Adrenal gland (tissue), 12 donors: ENCODE data around the gene SLC25A22. TPM values are rescaled to one million over a fixed set of nuclear protein-coding genes. Genes with fewer than 3 reads are reported as not detected.

Experiments
- DNase-seq, 7 donors: peaks; one replicate each; pipeline ENCODE4 v3.0.0-alpha.2; 2019 to 2020
- H3K27ac ChIP-seq, 5 donors: fragments of 200-600 bp; sonication (generic) in 4 of 5; 1 replicate in 3 of 5; 2 replicates in 2 of 5; pipeline versions ENCODE4 v1.5.1 to v1.8.0; 2016 to 2020; ENCODE audit warnings: mild to moderate bottlenecking in 1 of 5
- H3K27me3 ChIP-seq: fragments of 200-600 bp; 2 replicates; pipeline ENCODE4 v1.8.0; 2021
- H3K36me3 ChIP-seq, 2 donors: fragments of 200-600 bp; replicated peaks in 1 of 2; 1 replicate in 1 of 2; 2 replicates in 1 of 2; pipeline versions ENCODE4 v1.5.1 to v1.8.0; 2018 to 2022
- H3K4me1 ChIP-seq, 2 donors: fragments of 200-600 bp; replicated peaks in 1 of 2; 1 replicate in 1 of 2; 2 replicates in 1 of 2; pipeline versions ENCODE4 v1.5.1 to v1.8.0; 2018 to 2021
- H3K4me3 ChIP-seq, 4 donors: fragments of 200-600 bp; sonication (generic) in 3 of 4; one replicate each; pipeline ENCODE4 v1.5.1; 2016 to 2018
- H3K9me3 ChIP-seq, 3 donors: fragments of 200-600 bp; sonication (generic) in 1 of 3; replicated peaks in 1 of 3; 1 replicate in 2 of 3; 2 replicates in 1 of 3; pipeline versions ENCODE4 v1.5.1 to v1.8.0; 2016 to 2021
- POLR2A ChIP-seq, 2 donors: fragments of 450-650 bp; IDR thresholded peaks; one replicate each; pipeline ENCODE4 v1.6.1; 2017; ENCODE audit warnings: antibody characterized with exemption in 2 of 2, mild to moderate bottlenecking in 2 of 2, moderate library complexity in 1 of 2
- whole genome bisulfite sequencing, 4 donors: extraction: QIAGEN DNeasy Blood & Tissue Kit in 2 of 4; methylation state at CpG; one replicate each; pipeline versions ENCODE4 v1.1.5 to v1.1.7; 2013 to 2017; 5-methylcytosine and 5-hydroxymethylcytosine counted together
- intact Hi-C, 2 donors: fragments of 100-400 bp; cut with DNase I; formaldehyde crosslinking; loops; one replicate each; pipeline versions ENCODE4 v1.14.1 to v1.15.0; 2022 to 2023
- polyA plus RNA-seq, 3 donors: library from polyadenylated mRNA; stranded (reverse); fragments of 200-250 nt in 2 of 3; fragments of 350-450 nt in 1 of 3; fragmentation: Illumina TruSeq in 1 of 3; extraction: RNeasy Lipid Tissue Mini Kit (QIAGEN cat#74804) in 1 of 3; gene quantifications; one replicate each; pipeline ENCODE4 v1.2.3, GENCODE V29; 2013 to 2014
- total RNA-seq, 9 donors: library from RNA; depleted of rRNA in 4 of 9; stranded (reverse); fragments of >200 nt in 4 of 9; fragments of 120-200 nt in 1 of 9; fragmentation: NEBNext Ultra II Directional in 1 of 9; extraction: Animal tissue kit (Norgen Biotek cat#: 25700) in 1 of 9; gene quantifications; one replicate each; pipeline versions ENCODE4 v1.1.0 to v1.2.4, GENCODE V29; 2013 to 2023
- TF ChIP-seq, protein P1 (sequence below), 6 experiments: fragments of 450-650 bp in 4 of 6; fragments of 200-600 bp in 2 of 6; sonication (generic) in 1 of 6; IDR thresholded peaks; 1 replicate in 5 of 6; 2 replicates in 1 of 6; pipeline versions ENCODE4 v1.5.1 to v1.8.0; 2016 to 2021; ENCODE audit warnings: antibody characterized with exemption in 6 of 6, mild to moderate bottlenecking in 2 of 6, moderate library complexity in 1 of 6
- donor health status: healthy with polysubstance abuse.
- donor health status: Bipolar disorder and iron deficiency.
- donor health status: DM: yes; HTN: yes; CAD: no.
- donor health status: DM: no; HTN: no; CAD: no.
- donor health status: DM: no; HTN: no; CAD: no.
- donor health status: DM: yes; HTN: yes; CAD: no.

The SLC25A22 gene
- total and polyA plus RNA-seq, 12 donors: 7.7 to 41.3 (median 15.3) TPM

- H3K27me3 ChIP-seq: peaks cover 12% of the 10 kb centered on the region
- H3K27ac ChIP-seq: no peak overlapping the region
- peaks cover 0 to 6% of the 10 kb centered on the region in 2 donors for H3K36me3 ChIP-seq
- intact Hi-C loops: no loop called here
- H3K9me3 ChIP-seq: no peaks in the 10 kb centered on the region
- DNase-seq: no peak
- WGBS, 4 donors: 28 to 67% (median 40%) methylated on average over 1 to 31 of the region's 31 CpGs
- TF ChIP-seq, protein P1, sequence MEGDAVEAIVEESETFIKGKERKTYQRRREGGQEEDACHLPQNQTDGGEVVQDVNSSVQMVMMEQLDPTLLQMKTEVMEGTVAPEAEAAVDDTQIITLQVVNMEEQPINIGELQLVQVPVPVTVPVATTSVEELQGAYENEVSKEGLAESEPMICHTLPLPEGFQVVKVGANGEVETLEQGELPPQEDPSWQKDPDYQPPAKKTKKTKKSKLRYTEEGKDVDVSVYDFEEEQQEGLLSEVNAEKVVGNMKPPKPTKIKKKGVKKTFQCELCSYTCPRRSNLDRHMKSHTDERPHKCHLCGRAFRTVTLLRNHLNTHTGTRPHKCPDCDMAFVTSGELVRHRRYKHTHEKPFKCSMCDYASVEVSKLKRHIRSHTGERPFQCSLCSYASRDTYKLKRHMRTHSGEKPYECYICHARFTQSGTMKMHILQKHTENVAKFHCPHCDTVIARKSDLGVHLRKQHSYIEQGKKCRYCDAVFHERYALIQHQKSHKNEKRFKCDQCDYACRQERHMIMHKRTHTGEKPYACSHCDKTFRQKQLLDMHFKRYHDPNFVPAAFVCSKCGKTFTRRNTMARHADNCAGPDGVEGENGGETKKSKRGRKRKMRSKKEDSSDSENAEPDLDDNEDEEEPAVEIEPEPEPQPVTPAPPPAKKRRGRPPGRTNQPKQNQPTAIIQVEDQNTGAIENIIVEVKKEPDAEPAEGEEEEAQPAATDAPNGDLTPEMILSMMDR (IDR thresholded peaks at IDR 0.05): no peak
- no peak for TF ChIP-seq POLR2A (IDR thresholded peaks at IDR 0.05)
- H3K4me3 ChIP-seq: no peak overlapping the region
- H3K4me1 ChIP-seq: no peaks in the 10 kb centered on the region
These were observed 8.8 kb downstream of the SLC25A22 start for GRCh38 chr11:788953-789940.

DNA sequence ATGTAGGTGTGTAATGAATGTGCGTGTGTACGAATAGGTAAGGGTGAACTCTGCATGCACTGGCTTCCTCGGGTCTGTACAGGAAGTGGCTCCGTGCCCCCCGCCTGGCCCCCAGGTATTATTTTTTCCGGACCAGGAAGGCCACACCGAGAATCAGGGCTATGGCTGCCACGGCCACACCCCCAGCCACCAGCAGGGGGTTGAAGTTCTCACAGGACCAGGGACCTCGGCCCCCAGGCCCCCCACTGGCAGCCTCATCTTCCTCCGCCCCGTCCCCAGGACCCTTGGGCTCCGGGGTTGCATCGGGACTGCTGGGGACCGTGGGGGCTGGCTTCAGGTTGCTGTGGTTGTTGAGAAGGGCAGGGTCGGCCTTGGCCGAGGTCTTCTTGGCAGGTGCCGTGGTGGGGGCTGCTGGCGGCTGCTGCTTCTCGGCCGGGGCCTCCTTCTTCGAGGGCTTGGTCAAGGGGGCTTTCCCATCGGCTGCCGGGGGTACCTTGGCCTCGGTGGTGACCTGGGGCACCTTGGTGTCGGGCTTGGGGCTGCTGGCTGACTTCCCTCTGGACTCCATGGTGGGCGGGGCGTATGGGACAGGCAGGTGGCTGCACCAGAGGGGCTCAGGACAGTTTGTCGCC is 10.0 kb downstream of the SLC25A22 start:
- peaks cover 12% of the 10 kb centered on the region for H3K27me3 ChIP-seq
- no peak for DNase-seq
- H3K4me1 ChIP-seq: peaks cover 0 to 7% of the 10 kb centered on the region in 2 donors
- H3K36me3 ChIP-seq: no peaks in the 10 kb centered on the region
- no peaks in the 10 kb centered on the region for H3K9me3 ChIP-seq
- WGBS, 4 donors: 30 to 42% (median 42%) methylated on average over 8 to 28 of the region's 28 CpGs; no CpG with 5 or more reads in 1 of the 4 donors
- intact Hi-C loops: no loop called here
- no peak for TF ChIP-seq POLR2A (IDR thresholded peaks at IDR 0.05)
- TF ChIP-seq, protein P1 (IDR thresholded peaks at IDR 0.05): no peak
- H3K27ac ChIP-seq: no peak overlapping the region
- no peak overlapping the region for H3K4me3 ChIP-seq

GRCh38 chr11:787084-787675 is 10.9 kb downstream of the SLC25A22 start:
- Histone ChIP-seq H3K4me1 (peaks cover 0 to 9% of the 10 kb centered on the region in 2 donors), H3K9me3 (no peaks in the 10 kb centered on the region), H3K4me3 (no peak overlapping the region), H3K36me3 (no peaks in the 10 kb centered on the region), H3K27me3 (peaks cover 12% of the 10 kb centered on the region), H3K27ac (no peak overlapping the region)
- DNase-seq: no peak
- TF ChIP-seq, protein P1 (IDR thresholded peaks at IDR 0.05): no peak
- 80 to 85% (median 82%) methylated on average over 1 to 24 of the region's 24 CpGs for WGBS, 4 donors
- intact Hi-C loops: no loop called here
